Activated naive CD4-positive, alpha-beta T cell treated with anti-CD3 and anti-CD28 coated beads, Interleukin-2, amount 50 U/mL, for 72 hours (primary cell): ENCODE measurements around the gene EVI5. TPM values are rescaled to one million over a fixed set of nuclear protein-coding genes. Genes with fewer than 3 reads are reported as not detected.
"Not testable (repeated sequence)": the region's sequence is repeated elsewhere in the genome, so short reads cannot be mapped to it uniquely, and the experiment has no call there.

Experiments used
- ATAC-seq, 2 donors: fragments of 150-1000 bp; cut with Tn5 transposase; 2 replicates each; pipeline ENCODE4 v1.10.0; 2021; ENCODE audit warnings: mild to moderate bottlenecking in 2 of 2, moderate library complexity in 2 of 2
- DNase-seq, 2 donors: peaks; one replicate each; pipeline ENCODE4 v3.0.0; 2021 to 2022; ENCODE audit warnings: low spot score in 2 of 2
- H3K27ac Mint-ChIP-seq, 2 donors: one replicate each; pipeline ENCODE4 v1.8.0; 2022; ENCODE audit warnings: mild to moderate bottlenecking in 2 of 2, mixed read lengths in 2 of 2
- H3K36me3 Mint-ChIP-seq, 2 donors: one replicate each; pipeline ENCODE4 v1.8.0; 2022; ENCODE audit warnings: mixed read lengths in 2 of 2
- H3K9me3 Mint-ChIP-seq, 2 donors: one replicate each; pipeline ENCODE4 v1.8.0; 2022; ENCODE audit warnings: mixed read lengths in 2 of 2
- total RNA-seq, 2 donors: library from RNA; stranded (reverse); gene quantifications; one replicate each; pipeline ENCODE4 v1.2.3, GENCODE V29; 2022

Gene EVI5
- total RNA-seq, 2 donors from 2014 or later = 20.9 to 68.0 TPM

GRCh38 chr1:92728697-92729096 is 56.2 kb downstream of the EVI5 start:
- Mint-ChIP-seq H3K27ac (no peak overlapping the region), H3K36me3 (no peaks in the 10 kb centered on the region), H3K9me3 (no peaks in the 10 kb centered on the region)
- ATAC-seq = no peak
- DNase-seq = no peak

GRCh38 chr1:92723713-92724112 is 61.2 kb downstream of the EVI5 start:
- not testable (repeated sequence) for H3K36me3 Mint-ChIP-seq, DNase-seq, H3K9me3 Mint-ChIP-seq, H3K27ac Mint-ChIP-seq, ATAC-seq

- no peak for DNase-seq
- Mint-ChIP-seq H3K36me3 (peaks cover 6 to 7% of the 10 kb centered on the region in 2 donors), H3K27ac (no peak overlapping the region), H3K9me3 (peaks cover 0 to 19% of the 10 kb centered on the region in 2 donors)
- no peak for ATAC-seq
These were observed 63.0 kb downstream of the EVI5 start for GRCh38 chr1:92721886-92722285.

DNA sequence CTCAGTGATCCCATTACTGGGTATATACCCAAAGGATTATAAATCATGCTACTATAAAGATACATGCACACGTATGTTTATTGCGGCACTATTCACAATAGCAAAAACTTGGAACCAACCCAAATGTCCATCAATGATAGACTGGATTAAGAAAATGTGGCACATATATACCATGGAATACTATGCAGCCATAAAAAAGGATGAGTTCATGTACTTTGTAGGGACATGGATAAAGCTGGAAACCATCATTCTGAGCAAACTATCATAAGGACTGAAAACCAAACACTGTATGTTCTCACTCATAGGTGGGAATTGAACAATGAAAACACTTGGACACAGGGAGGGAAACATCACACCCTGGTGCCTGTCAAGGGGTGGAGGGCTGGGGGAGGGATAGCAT is 63.8 kb downstream of the EVI5 start:
- not testable (repeated sequence) for H3K27ac Mint-ChIP-seq, ATAC-seq, H3K36me3 Mint-ChIP-seq, DNase-seq
- H3K9me3 Mint-ChIP-seq = peaks cover 0 to 21% of the 10 kb centered on the region in 2 donors

DNA sequence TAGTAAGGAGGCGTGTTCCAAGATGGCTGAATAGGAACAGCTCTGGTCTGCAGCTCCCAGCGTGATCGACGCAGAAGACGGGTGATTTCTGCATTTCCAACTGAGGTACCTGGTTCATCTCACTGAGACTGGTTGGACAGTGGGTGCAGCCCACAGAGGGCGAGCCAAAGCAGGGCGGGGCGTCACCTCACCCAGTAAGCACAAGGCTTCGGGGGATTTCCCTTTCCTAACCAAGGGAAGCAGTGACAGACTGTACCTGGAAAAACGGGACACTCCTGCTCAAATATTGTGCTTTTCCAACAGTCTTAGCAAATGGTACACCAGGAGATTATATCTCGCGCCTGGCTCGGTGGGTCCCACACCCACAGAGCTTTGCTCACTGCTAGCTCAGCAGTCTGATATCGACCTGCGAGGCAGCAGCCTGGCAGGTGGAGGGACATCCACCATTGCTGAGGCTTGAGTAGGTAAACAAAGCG is 69.4 kb downstream of the EVI5 start:
- H3K27ac Mint-ChIP-seq, ATAC-seq: not testable (repeated sequence)
- H3K9me3 Mint-ChIP-seq = peaks cover 0 to 21% of the 10 kb centered on the region in 2 donors

DNA sequence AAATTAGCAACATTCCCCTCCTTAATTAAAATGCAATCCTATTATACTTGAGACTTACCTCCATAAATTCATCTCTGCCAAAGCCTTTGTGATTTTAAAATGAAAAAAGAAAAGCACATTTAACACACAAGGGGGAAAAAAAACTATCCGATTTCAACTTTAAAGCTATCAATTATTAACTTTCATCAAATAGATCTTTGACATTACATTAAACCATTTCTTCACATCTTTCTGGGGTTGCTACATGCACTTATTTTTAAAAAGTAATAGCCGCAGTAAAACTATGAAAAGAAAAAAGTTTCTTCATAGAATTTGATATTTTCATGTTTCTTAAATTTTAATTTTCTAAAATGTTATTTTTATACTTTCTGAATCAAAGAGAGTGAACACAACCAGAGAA is 71.0 kb downstream of the EVI5 start:
- no peak for DNase-seq
- H3K9me3 Mint-ChIP-seq = peaks cover 0 to 16% of the 10 kb centered on the region in 2 donors
- no peak for ATAC-seq
- H3K36me3 Mint-ChIP-seq = peaks cover 6 to 7% of the 10 kb centered on the region in 2 donors
- H3K27ac Mint-ChIP-seq = no peak overlapping the region

More for the DNA sequence above, 69.4 kb downstream of the EVI5 start:
- H3K36me3 Mint-ChIP-seq, DNase-seq: not testable (repeated sequence)

- Mint-ChIP-seq H3K9me3 (no peaks in the 10 kb centered on the region), H3K27ac (no peak overlapping the region), H3K36me3 (no peaks in the 10 kb centered on the region)
- DNase-seq = no peak
- ATAC-seq = no peak
These were observed 73.3 kb downstream of the EVI5 start for GRCh38 chr1:92711473-92712165.

GRCh38 chr1:92709738-92710137 is 75.2 kb downstream of the EVI5 start:
- Mint-ChIP-seq H3K9me3 (no peaks in the 10 kb centered on the region), H3K27ac (no peak overlapping the region), H3K36me3 (no peaks in the 10 kb centered on the region)
- no peak for ATAC-seq
- DNase-seq = no peak

GRCh38 chr1:92708368-92708950 is 76.4 kb downstream of the EVI5 start:
- no peak overlapping the region for H3K27ac Mint-ChIP-seq
- H3K36me3 Mint-ChIP-seq = no peaks in the 10 kb centered on the region
- ATAC-seq (no peak), DNase-seq (no peak)
- no peaks in the 10 kb centered on the region for H3K9me3 Mint-ChIP-seq

DNA sequence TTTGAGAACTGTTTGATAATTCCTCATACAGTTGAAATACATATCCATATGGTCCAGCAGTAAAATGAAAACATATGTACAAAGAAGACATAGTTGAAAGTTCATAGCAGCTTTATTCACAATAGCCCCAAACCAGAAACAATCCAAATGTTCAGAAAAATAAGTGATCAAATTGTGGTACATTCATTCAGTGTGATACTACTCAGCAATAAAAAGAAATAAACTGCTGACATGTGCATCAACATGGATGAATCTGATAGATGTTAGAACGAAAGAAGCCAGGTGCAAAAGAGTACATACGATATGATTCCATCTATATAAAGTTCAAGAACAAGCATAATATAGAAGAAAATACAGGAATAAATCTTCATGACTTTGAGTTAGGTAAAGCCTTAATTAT is 77.2 kb downstream of the EVI5 start:
- ATAC-seq = no peak
- H3K9me3 Mint-ChIP-seq = no peaks in the 10 kb centered on the region
- no peak overlapping the region for H3K27ac Mint-ChIP-seq
- H3K36me3 Mint-ChIP-seq = no peaks in the 10 kb centered on the region
- DNase-seq = no peak

DNA sequence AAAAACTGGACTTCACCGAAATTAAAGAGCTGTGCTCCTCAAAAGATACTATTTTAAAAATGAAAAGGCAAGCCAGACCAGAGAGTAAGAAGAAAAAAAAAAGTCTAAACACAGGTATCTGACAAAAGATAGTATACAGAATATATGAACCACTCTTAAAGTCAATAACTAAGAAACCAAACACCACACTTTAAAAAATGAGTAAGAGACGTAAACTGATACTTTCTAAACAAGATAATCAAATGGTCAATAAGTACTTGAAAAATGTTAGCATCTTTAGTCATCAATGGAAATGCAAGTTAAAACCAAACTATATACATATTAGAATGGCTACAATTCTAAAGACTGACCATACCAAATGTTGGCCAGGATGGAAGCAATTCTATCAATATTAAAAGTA is 77.6 kb downstream of the EVI5 start:
- Mint-ChIP-seq H3K9me3 (no peaks in the 10 kb centered on the region), H3K36me3 (no peaks in the 10 kb centered on the region), H3K27ac (no peak overlapping the region)
- ATAC-seq (no peak), DNase-seq (no peak)

DNA sequence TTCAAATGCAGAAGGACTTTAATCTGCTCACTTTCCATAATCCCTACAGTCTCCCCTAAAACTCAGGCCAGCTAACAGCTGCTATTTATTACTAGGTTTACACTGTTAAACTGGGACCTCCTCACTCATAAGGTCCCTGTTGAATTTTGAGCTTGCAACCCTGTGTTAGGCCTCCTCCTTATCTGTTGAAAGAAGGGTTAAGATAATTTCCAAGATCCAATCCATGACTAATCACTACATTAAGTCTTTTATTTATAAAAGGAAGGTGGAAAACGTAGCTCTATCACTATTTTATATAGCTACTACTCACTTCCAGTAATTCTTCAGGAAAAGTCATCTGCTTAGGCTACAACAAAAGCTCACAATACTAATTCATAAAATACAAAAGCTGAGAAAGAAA is 79.5 kb downstream of the EVI5 start:
- no peak for DNase-seq
- no peak for ATAC-seq
- Mint-ChIP-seq H3K36me3 (no peaks in the 10 kb centered on the region), H3K27ac (no peak overlapping the region), H3K9me3 (no peaks in the 10 kb centered on the region)

DNA sequence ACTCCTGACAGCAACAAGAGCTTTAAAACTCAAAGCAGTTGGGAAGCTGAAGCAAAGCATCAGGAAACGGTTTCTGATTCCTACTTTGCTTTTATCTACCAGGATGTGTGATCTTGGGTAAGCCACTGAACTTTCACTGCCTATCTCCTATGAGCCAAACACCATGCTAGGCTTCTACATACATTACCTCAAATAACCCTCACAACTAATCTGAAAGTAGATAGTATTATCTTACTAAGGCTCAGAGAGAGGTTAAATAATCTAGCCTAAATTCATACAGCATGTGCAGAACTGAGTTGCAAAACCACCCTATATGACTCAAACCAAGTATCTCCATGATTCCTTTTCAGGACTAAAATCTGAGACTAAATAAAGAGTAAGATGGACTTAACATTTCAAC is 83.8 kb downstream of the EVI5 start:
- Mint-ChIP-seq H3K36me3 (no peaks in the 10 kb centered on the region), H3K9me3 (no peaks in the 10 kb centered on the region), H3K27ac (no peak overlapping the region)
- no peak for DNase-seq
- peak in 1 of 2 donors; percentile 43 for ATAC-seq

- ATAC-seq (no peak), DNase-seq (no peak)
- H3K36me3 Mint-ChIP-seq = no peaks in the 10 kb centered on the region
- H3K9me3 Mint-ChIP-seq = no peaks in the 10 kb centered on the region
- no peak overlapping the region for H3K27ac Mint-ChIP-seq
These were observed 86.0 kb downstream of the EVI5 start for GRCh38 chr1:92698932-92699331.

DNA sequence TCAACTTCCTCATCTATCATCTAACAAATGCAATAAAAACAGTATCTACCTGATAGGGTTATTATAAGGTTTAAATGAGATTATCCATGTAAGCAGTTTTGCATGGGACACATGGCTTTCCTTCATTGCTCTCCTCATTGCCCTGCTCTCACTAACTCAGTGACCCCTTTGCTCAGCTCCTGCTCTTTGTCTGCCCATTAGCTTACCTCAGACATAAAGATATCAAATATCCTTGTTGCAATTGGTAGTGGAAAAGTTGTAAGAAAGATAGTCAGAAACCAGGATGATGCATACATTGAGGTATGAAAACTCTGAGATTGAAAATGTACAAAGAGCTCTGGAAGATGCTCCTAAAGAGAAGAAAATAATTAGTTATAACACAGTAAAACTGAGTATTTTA is 89.8 kb downstream of the EVI5 start:
- H3K27ac Mint-ChIP-seq = no peak overlapping the region
- no peaks in the 10 kb centered on the region for H3K9me3 Mint-ChIP-seq
- no peak for ATAC-seq
- DNase-seq = no peak
- no peaks in the 10 kb centered on the region for H3K36me3 Mint-ChIP-seq

DNA sequence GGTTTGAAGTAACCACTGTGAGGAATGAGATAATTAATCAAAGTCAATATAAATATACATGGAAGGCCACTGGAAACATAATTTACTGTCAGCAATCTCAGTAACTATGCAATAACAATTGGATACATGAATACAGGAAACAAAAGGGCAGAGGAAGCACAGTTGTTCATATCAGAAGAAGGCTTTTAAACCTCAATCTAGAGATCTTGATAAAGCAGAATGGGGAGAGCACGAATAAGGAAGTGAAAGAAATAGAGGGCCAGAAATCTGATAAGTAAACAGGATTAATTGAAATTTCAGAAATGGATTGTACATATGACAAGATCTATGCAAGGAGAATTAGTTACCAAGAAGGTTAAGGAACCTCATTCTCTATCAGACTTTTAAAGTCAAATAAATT is 93.0 kb downstream of the EVI5 start:
- Mint-ChIP-seq H3K36me3 (no peaks in the 10 kb centered on the region), H3K9me3 (no peaks in the 10 kb centered on the region), H3K27ac (no peak overlapping the region)
- ATAC-seq (no peak), DNase-seq (no peak)

- ATAC-seq (no peak), DNase-seq (no peak)
- Mint-ChIP-seq H3K27ac (no peak overlapping the region), H3K36me3 (peaks cover 5 to 8% of the 10 kb centered on the region in 2 donors), H3K9me3 (peaks cover 0 to 1% of the 10 kb centered on the region in 2 donors)
These were observed 94.5 kb downstream of the EVI5 start for GRCh38 chr1:92690212-92690906.
